ENCODE results near the gene P3R3URF. TPM values are rescaled to one million over a fixed set of nuclear protein-coding genes. Genes with fewer than 3 reads are reported as not detected.
A peak's percentile ranks its signal among the peaks of the same experiment; 100 is the strongest.

The P3R3URF gene
- total and polyA plus RNA-seq, 12 donors, result not detected

GRCh38 chr1:46215504-46215903, 39.2 kb upstream of the P3R3URF start:
- H3K9me3 ChIP-seq (replicated peaks in 1 of 3), result no peaks in the 10 kb centered on the region
- no peak overlapping the region for H3K27ac ChIP-seq
- no peak for DNase-seq
- H3K4me1 ChIP-seq (replicated peaks in 1 of 2), result no peaks in the 10 kb centered on the region
- no peaks in the 10 kb centered on the region for H3K36me3 ChIP-seq (replicated peaks in 1 of 2)
- no peaks in the 10 kb centered on the region for H3K27me3 ChIP-seq
- no peak for TF ChIP-seq CTCF (IDR thresholded peaks at IDR 0.05)
- TF ChIP-seq POLR2A (IDR thresholded peaks at IDR 0.05), result no peak
- no peak overlapping the region for H3K4me3 ChIP-seq
- intact Hi-C loops (cut with DNase I), result no loop called here

- no peak for TF ChIP-seq POLR2A (IDR thresholded peaks at IDR 0.05)
- TF ChIP-seq CTCF (IDR thresholded peaks at IDR 0.05), result no peak
Observed at GRCh38 chr1:46211051-46211450, 34.8 kb upstream of the P3R3URF start.

GRCh38 chr1:46210561-46210960, 34.3 kb upstream of the P3R3URF start:
- intact Hi-C loops (cut with DNase I), result no loop called here
- Histone ChIP-seq H3K27me3 (no peaks in the 10 kb centered on the region), H3K4me3 (no peak overlapping the region), H3K4me1 (replicated peaks in 1 of 2) (peaks cover 0 to 13% of the 10 kb centered on the region in 2 donors), H3K36me3 (replicated peaks in 1 of 2) (no peaks in the 10 kb centered on the region), H3K27ac (no peak overlapping the region), H3K9me3 (replicated peaks in 1 of 3) (no peaks in the 10 kb centered on the region)
- no peak for DNase-seq
- TF ChIP-seq CTCF (IDR thresholded peaks at IDR 0.05) (no peak), POLR2A (IDR thresholded peaks at IDR 0.05) (no peak)
- 90 to 98% (median 96%) methylated on average over 3 of the region's 3 CpGs for WGBS, 4 donors

More at GRCh38 chr1:46211051-46211450, 34.8 kb upstream of the P3R3URF start:
- WGBS, 4 donors, result 70 to 85% (median 79%) methylated on average over 2 of the region's 2 CpGs
- no peak for DNase-seq
- peaks cover 0 to 8% of the 10 kb centered on the region in 2 donors for H3K4me1 ChIP-seq (replicated peaks in 1 of 2)
- no peak overlapping the region for H3K4me3 ChIP-seq
- H3K27ac ChIP-seq, result no peak overlapping the region
- no peaks in the 10 kb centered on the region for H3K27me3 ChIP-seq
- intact Hi-C loops (cut with DNase I), result no loop called here
- no peaks in the 10 kb centered on the region for H3K36me3 ChIP-seq (replicated peaks in 1 of 2)
- no peaks in the 10 kb centered on the region for H3K9me3 ChIP-seq (replicated peaks in 1 of 3)

GRCh38 chr1:46206399-46206798, 30.1 kb upstream of the P3R3URF start:
- H3K27ac ChIP-seq, result peak overlapping the region in 2 of 5 donors; percentile 1 to 26
- peaks cover 18 to 32% of the 10 kb centered on the region in 2 donors for H3K4me1 ChIP-seq (replicated peaks in 1 of 2)
- H3K27me3 ChIP-seq, result no peaks in the 10 kb centered on the region
- DNase-seq, result no peak
- intact Hi-C loops (cut with DNase I), result no loop called here
- H3K4me3 ChIP-seq, result no peak overlapping the region
- WGBS, 4 donors, result 83 to 98% (median 92%) methylated on average over 2 of the region's 2 CpGs
- no peaks in the 10 kb centered on the region for H3K36me3 ChIP-seq (replicated peaks in 1 of 2)
- H3K9me3 ChIP-seq (replicated peaks in 1 of 3), result no peaks in the 10 kb centered on the region
- TF ChIP-seq POLR2A (IDR thresholded peaks at IDR 0.05) (no peak), CTCF (IDR thresholded peaks at IDR 0.05) (no peak)
